ENCODE results near the gene HSD17B3.

GRCh38 chr9:96217294-96217707 lies 84.7 kb downstream of the HSD17B3 start:
- no peak for TF ChIP-seq POLR2A (IDR thresholded peaks at IDR 0.05)
- no peak for TF ChIP-seq CTCF (IDR thresholded peaks at IDR 0.05)

Data from heart left ventricle (tissue), 13 donors.